ENCODE measurements around the gene CD209. TPM values are rescaled to one million over a fixed set of nuclear protein-coding genes. Genes with fewer than 3 reads are reported as not detected.
A peak's percentile ranks its signal among the peaks of the same experiment; 100 is the strongest.

CD209 gene
- total RNA-seq, 1 donor from 2014 or later: 10.6 TPM

DNA sequence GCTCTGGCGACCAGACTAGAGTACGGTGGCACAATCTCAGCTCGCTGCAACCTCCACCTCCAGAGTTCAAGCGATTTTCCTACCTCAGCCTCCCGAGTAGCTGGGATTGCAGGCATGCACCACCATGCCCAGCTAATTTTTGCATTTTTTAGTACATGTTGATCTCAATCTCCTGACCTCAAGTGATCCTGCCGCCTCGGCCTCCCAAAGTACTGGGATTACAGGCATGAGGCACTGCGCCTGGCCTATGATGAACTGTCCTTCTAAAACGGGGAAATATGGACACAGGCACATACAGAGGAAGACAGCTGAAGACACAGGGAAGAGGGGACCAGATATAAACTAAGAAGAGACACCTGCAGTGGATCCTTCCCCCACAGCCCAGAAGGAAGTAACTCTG is 28.4 kb upstream of the CD209 start:
- Histone ChIP-seq H3K27ac (no peak overlapping the region), H3K4me1 (peaks cover 6% of the 10 kb centered on the region), H3K36me3 (no peaks in the 10 kb centered on the region), H3K27me3 (no peaks in the 10 kb centered on the region), H3K9me3 (no peaks in the 10 kb centered on the region), H3K4me3 (no peak overlapping the region)
- intact Hi-C loops (cut with DNase I): no loop called here
- DNase-seq: no peak
- TF ChIP-seq, protein P1, sequence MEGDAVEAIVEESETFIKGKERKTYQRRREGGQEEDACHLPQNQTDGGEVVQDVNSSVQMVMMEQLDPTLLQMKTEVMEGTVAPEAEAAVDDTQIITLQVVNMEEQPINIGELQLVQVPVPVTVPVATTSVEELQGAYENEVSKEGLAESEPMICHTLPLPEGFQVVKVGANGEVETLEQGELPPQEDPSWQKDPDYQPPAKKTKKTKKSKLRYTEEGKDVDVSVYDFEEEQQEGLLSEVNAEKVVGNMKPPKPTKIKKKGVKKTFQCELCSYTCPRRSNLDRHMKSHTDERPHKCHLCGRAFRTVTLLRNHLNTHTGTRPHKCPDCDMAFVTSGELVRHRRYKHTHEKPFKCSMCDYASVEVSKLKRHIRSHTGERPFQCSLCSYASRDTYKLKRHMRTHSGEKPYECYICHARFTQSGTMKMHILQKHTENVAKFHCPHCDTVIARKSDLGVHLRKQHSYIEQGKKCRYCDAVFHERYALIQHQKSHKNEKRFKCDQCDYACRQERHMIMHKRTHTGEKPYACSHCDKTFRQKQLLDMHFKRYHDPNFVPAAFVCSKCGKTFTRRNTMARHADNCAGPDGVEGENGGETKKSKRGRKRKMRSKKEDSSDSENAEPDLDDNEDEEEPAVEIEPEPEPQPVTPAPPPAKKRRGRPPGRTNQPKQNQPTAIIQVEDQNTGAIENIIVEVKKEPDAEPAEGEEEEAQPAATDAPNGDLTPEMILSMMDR (IDR thresholded peaks at IDR 0.05): no peak
- ATAC-seq: no peak

DNA sequence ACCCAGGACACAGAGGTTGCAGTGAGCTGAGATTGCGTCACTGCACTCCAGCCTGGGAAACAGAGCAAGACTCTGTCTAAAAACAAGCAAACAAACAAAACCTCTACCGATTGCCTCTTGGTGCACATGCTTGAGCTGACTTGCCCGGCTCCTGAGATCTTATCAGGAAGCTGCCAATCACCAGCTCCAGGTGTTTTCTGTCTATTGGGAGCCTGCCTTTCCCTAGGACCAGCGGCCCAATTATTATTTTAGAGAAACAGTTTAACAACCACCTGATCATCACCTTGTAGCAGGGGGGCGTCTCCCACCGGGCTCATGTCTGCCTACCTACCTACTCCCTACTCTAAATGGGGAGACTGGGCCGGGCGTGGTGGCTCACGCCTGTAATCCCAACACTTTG is 26.5 kb upstream of the CD209 start:
- Histone ChIP-seq H3K9me3 (no peaks in the 10 kb centered on the region), H3K4me3 (no peak overlapping the region), H3K4me1 (peaks cover 6% of the 10 kb centered on the region), H3K27me3 (no peaks in the 10 kb centered on the region), H3K36me3 (no peaks in the 10 kb centered on the region), H3K27ac (no peak overlapping the region)
- intact Hi-C loops (cut with DNase I): no loop called here
- ATAC-seq (no peak), DNase-seq (no peak)
- TF ChIP-seq, protein P1 (IDR thresholded peaks at IDR 0.05): no peak

DNA sequence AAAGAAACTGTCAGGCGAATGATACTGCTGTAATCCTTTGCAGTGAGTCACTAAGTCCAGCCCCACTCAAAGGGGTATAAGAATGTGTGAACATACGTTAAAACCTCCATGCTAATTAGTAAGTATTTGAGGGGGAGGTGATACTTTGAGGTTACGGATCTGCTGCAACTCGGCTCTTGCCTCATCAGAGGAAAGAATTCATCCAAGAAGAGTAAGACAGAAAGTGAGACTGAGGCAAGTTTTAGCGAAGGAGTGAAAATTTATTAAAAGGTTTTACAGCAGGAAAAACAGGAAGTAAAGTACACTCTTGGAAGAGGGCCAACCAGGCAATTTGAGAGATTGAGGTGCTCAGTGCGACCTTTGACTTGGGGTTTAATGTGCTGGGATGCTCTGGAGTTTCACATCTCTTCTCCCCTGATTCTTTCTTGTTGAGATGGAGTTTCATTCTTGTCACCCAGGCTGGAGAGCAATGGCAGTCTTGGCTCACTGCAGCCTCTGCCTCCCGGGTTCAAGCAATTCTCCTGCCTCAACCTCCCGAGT is 25.5 kb upstream of the CD209 start:
- H3K27ac ChIP-seq: no peak overlapping the region
- H3K4me3 ChIP-seq: no peak overlapping the region
- H3K4me1 ChIP-seq: peaks cover 6% of the 10 kb centered on the region
- TF ChIP-seq, protein P1 (IDR thresholded peaks at IDR 0.05): no peak
- H3K9me3 ChIP-seq: no peaks in the 10 kb centered on the region
- ATAC-seq (peak; percentile 51), DNase-seq (no peak)
- no peaks in the 10 kb centered on the region for H3K27me3 ChIP-seq
- intact Hi-C loops (cut with DNase I): no loop called here
- H3K36me3 ChIP-seq: no peaks in the 10 kb centered on the region

DNA sequence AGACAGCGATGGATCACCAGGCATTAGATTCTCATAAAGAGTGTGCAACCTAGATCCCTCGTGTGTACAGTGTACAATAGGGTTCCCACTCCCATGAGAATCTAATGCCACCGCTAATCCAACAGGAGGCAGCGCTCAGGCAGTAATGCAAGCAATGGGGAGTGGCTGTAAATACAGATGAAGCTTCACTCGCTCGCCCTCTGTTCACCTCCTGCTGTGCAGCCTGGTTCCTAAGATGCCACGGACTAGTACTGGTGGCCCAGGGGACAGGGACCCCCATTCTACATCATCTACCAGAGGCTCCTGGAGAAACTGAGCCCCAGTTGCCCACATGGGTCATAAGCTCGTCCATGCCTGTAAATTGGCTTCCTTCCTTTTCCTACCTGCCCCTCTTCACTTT is 23.7 kb upstream of the CD209 start:
- Histone ChIP-seq H3K36me3 (no peaks in the 10 kb centered on the region), H3K27ac (no peak overlapping the region), H3K4me3 (no peak overlapping the region), H3K4me1 (peaks cover 6% of the 10 kb centered on the region), H3K27me3 (no peaks in the 10 kb centered on the region), H3K9me3 (no peaks in the 10 kb centered on the region)
- peak; percentile 35 for DNase-seq
- TF ChIP-seq, protein P1 (IDR thresholded peaks at IDR 0.05): no peak
- intact Hi-C loops (cut with DNase I): no loop called here
- no peak for ATAC-seq

DNA sequence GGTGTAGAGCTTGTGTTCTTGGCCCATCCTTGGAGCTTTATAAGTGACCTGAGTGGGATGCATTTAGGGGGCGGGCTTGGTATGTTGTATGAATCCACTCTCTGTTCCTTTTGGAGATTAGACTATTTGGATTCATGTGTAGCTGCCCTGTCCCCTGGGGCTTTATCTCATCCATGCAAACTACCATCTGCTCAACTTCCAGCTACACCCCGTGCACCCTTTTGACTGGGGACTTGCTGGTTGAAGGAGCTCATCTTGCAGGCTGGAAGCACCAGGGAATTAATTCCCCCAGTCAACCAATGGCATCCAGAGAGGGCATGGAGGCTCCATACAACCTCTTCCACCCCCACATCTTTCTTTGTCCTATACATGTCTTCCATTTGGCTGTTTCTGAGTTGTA is 21.8 kb upstream of the CD209 start:
- DNase-seq (peak; percentile 2), ATAC-seq (no peak)
- no peaks in the 10 kb centered on the region for H3K9me3 ChIP-seq
- intact Hi-C loops (cut with DNase I): no loop called here
- H3K27ac ChIP-seq: no peak overlapping the region
- no peak overlapping the region for H3K4me3 ChIP-seq
- H3K27me3 ChIP-seq: no peaks in the 10 kb centered on the region
- peaks cover 6% of the 10 kb centered on the region for H3K4me1 ChIP-seq
- TF ChIP-seq, protein P1 (IDR thresholded peaks at IDR 0.05): no peak
- H3K36me3 ChIP-seq: no peaks in the 10 kb centered on the region

DNA sequence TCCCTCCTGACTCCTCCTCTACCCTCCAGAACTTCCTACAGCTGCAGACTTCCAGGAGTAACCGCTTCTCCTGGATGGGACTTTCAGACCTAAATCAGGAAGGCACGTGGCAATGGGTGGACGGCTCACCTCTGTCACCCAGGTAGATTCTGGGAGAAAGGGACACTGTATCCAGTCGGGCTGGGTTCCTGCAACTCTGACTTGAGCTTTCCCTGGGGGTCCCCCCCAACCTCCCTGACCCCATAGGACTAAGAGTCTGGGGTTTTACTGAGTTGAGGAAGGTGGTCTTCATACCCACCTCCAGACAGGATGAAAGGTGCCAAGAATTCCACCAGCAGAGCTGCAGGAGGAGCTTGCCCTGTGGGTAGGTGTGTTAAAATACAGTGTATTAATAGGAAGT is 20.2 kb upstream of the CD209 start:
- no peak overlapping the region for H3K4me3 ChIP-seq

More for the DNA sequence above, 20.2 kb upstream of the CD209 start:
- ATAC-seq (no peak), DNase-seq (peak; percentile 44)
- Histone ChIP-seq H3K36me3 (no peaks in the 10 kb centered on the region), H3K4me1 (peaks cover 3% of the 10 kb centered on the region), H3K9me3 (no peaks in the 10 kb centered on the region), H3K27ac (no peak overlapping the region), H3K27me3 (no peaks in the 10 kb centered on the region)
- intact Hi-C loops (cut with DNase I): no loop called here
- TF ChIP-seq, protein P1 (IDR thresholded peaks at IDR 0.05): no peak

Measured in upper lobe of right lung (tissue), 1 donor.